Endothelial cell of umbilical vein (primary cell): ENCODE data around the gene SP140. TPM values are rescaled to one million over a fixed set of nuclear protein-coding genes. Genes with fewer than 3 reads are reported as not detected.

ENCODE experiments used
- BruUV-seq: library from RNA; stranded (reverse); fragments of 400-500 nt; replicated peaks from 2 replicates; lab custom pipeline; 2021; lab: Mats Ljungman, UMichigan
- CTCF ChIA-PET: fragments of 300-600, 350-600 bp; sonication (Branson Sonifier 250); formaldehyde crosslinking; loops from one replicate; lab custom pipeline; 2021; ENCODE audit warnings: antibody characterized with exemption, inconsistent platforms; lab: Charles Lee
- POLR2A ChIA-PET: fragments of 300-600, 350-600 bp; sonication (Branson Sonifier 250); formaldehyde crosslinking; loops from one replicate; lab custom pipeline; 2021; ENCODE audit warnings: antibody characterized with exemption, inconsistent platforms; lab: Charles Lee
- DNase-seq: peaks from one replicate; pipeline ENCODE4 v3.0.0-alpha.2; 2011; ENCODE audit warnings: low read depth, low spot score
- FAIRE-seq: peaks from 2 replicates; lab custom pipeline; 2011; peaks lifted over from hg19 to GRCh38; lab: Jason Lieb, UNC
- H2AFZ ChIP-seq: 2 replicates; pipeline ENCODE4 v1.6.0; 2012; ENCODE audit warnings: low read depth, low read length, control low read depth, inconsistent platforms
- H3K27ac ChIP-seq: 2 replicates; pipeline ENCODE4 v1.5.1; 2011; ENCODE audit warnings: low read depth, mild to moderate bottlenecking, control low read depth, low read length, moderate library complexity; ENCODE audit not compliant: insufficient read depth
- H3K27me3 ChIP-seq, 2 experiments: 2 replicates each; pipeline versions ENCODE4 v1.6.0 to v1.6.1; 2011; ENCODE audit warnings: low read length in 2 of 2, mixed read lengths in 1 of 2; ENCODE audit not compliant: control insufficient read depth in 2 of 2, insufficient read depth in 2 of 2
- H3K36me3 ChIP-seq, 2 experiments: 2 replicates in 1 of 2; 3 replicates in 1 of 2; pipeline ENCODE4 v1.5.1; 2011; ENCODE audit warnings: low read length in 2 of 2, mild to moderate bottlenecking in 1 of 2, moderate library complexity in 1 of 2; ENCODE audit not compliant: control insufficient read depth in 2 of 2, insufficient read depth in 2 of 2; ENCODE audit errors: extremely low read depth in 1 of 2
- H3K4me1 ChIP-seq: 3 replicates; pipeline ENCODE4 v1.5.1; 2011; ENCODE audit warnings: mild to moderate bottlenecking, low read length; ENCODE audit not compliant: control insufficient read depth, insufficient read depth; ENCODE audit errors: extremely low read depth
- H3K4me2 ChIP-seq: 2 replicates; pipeline ENCODE4 v1.6.1; 2011; ENCODE audit warnings: low read length, control low read depth, mixed read lengths; ENCODE audit not compliant: insufficient read depth
- H3K4me3 ChIP-seq, 3 experiments: fragments of 200-600 bp in 1 of 3; sonication (generic), shearing (Covaris generic) in 1 of 3; replicated peaks in 1 of 3; 2 replicates each; pipeline ENCODE4 v1.5.1; 2011 to 2016; ENCODE audit warnings: control low read depth in 3 of 3, low read length in 3 of 3, mild to moderate bottlenecking in 2 of 3, inconsistent platforms in 1 of 3, low read depth in 1 of 3, moderate library complexity in 1 of 3; ENCODE audit not compliant: insufficient read depth in 1 of 3
- H3K79me2 ChIP-seq: 2 replicates; pipeline ENCODE4 v1.6.0; 2012; ENCODE audit warnings: low read length, inconsistent platforms; ENCODE audit not compliant: control insufficient read depth, insufficient read depth
- H3K9ac ChIP-seq: replicated peaks from 2 replicates; pipeline ENCODE3; 2011; ENCODE audit warnings: low read length, control low read depth; ENCODE audit not compliant: insufficient read depth; ENCODE audit errors: extremely low read depth
- H3K9me1 ChIP-seq: replicated peaks from 3 replicates; pipeline ENCODE4 v1.6.0; 2011; ENCODE audit warnings: mild to moderate bottlenecking, low read length; ENCODE audit not compliant: control insufficient read depth, insufficient read depth; ENCODE audit errors: extremely low read depth
- H3K9me3 ChIP-seq: replicated peaks from 2 replicates; pipeline ENCODE4 v1.5.1; 2012; ENCODE audit warnings: low read length, inconsistent platforms; ENCODE audit not compliant: control insufficient read depth, insufficient read depth
- H4K20me1 ChIP-seq: replicated peaks from 2 replicates; pipeline ENCODE3; 2011; ENCODE audit warnings: mild to moderate bottlenecking, low read length; ENCODE audit not compliant: control insufficient read depth, insufficient read depth; ENCODE audit errors: extremely low read depth
- EZH2 ChIP-seq: IDR thresholded peaks from 2 replicates; pipeline ENCODE4 v1.6.1; 2012; ENCODE audit warnings: borderline replicate concordance, low read depth, mild to moderate bottlenecking, moderate library complexity, low read length, inconsistent platforms; ENCODE audit not compliant: severe bottlenecking
- FOS ChIP-seq: IDR thresholded peaks from 2 replicates; pipeline ENCODE4 v1.6.1; 2011; ENCODE audit warnings: mild to moderate bottlenecking, low read length, moderate library complexity, borderline replicate concordance; ENCODE audit not compliant: insufficient read depth
- GATA2 ChIP-seq: IDR thresholded peaks from 2 replicates; pipeline ENCODE4 v1.7.0; 2011; ENCODE audit warnings: low read depth, mild to moderate bottlenecking, moderate library complexity, mixed read lengths, low read length; ENCODE audit not compliant: insufficient read length, insufficient read depth
- JUN ChIP-seq: IDR thresholded peaks from 2 replicates; pipeline ENCODE4 v1.6.1; 2011; ENCODE audit warnings: borderline replicate concordance, low read depth; ENCODE audit not compliant: insufficient read length, insufficient read depth
- MAX ChIP-seq: IDR thresholded peaks from 2 replicates; pipeline ENCODE4 v1.6.1; 2011; ENCODE audit not compliant: insufficient read depth, insufficient read length
- MYC ChIP-seq: IDR thresholded peaks from one replicate; pipeline ENCODE4 v1.6.1; 2011; ENCODE audit warnings: mild to moderate bottlenecking, low read depth, low read length
- POLR2A ChIP-seq: IDR thresholded peaks from 2 replicates; pipeline ENCODE4 v1.6.1; 2012; ENCODE audit warnings: low read depth, mild to moderate bottlenecking, control low read depth, low read length
- POLR2AphosphoS5 ChIP-seq: IDR thresholded peaks from 2 replicates; pipeline ENCODE4 v1.6.1; 2012; ENCODE audit warnings: low read depth, mild to moderate bottlenecking, control low read depth, low read length, moderate library complexity; ENCODE audit not compliant: insufficient read depth
- dilution Hi-C: fragments of 300-500 bp; cut with MboI; formaldehyde crosslinking; loops from one replicate; pipeline ENCODE4 v1.15.0; 2019; ENCODE audit warnings: low sequenced_read_pairs; ENCODE audit not compliant: extremely low pct_ligation_motif_present
- intact Hi-C: fragments of 100-400 bp; cut with micrococcal nuclease; formaldehyde crosslinking; loops from one replicate; pipeline ENCODE4 v1.10.0; 2022
- polyA plus RNA-seq, 4 experiments: library from polyadenylated mRNA; depleted of rRNA in 3 of 4; stranded (reverse) in 3 of 4; unstranded in 1 of 4; fragments of >200 nt; gene quantifications; 2 replicates each; pipeline versions ENCODE4 v1.2.1 to v1.2.3, GENCODE V29; 2011 to 2012; ENCODE audit warnings: missing spikeins in 1 of 4
- total RNA-seq: library from RNA; stranded (reverse); gene quantifications from 2 replicates; pipeline ENCODE4 v1.2.3, GENCODE V29; 2021
- TF ChIP-seq, protein P1 (sequence below), 2 donors: IDR thresholded peaks; 1 replicate in 1 of 2; 2 replicates in 1 of 2; pipeline ENCODE4 v1.5.1; 2011; ENCODE audit warnings: low read length in 2 of 2, mild to moderate bottlenecking in 2 of 2, moderate library complexity in 2 of 2, control low read depth in 1 of 2, inconsistent platforms in 1 of 2, low read depth in 1 of 2; ENCODE audit not compliant: insufficient read depth in 1 of 2; ENCODE audit errors: extremely low read depth in 1 of 2

The SP140 gene
- total and polyA plus RNA-seq, 2 donors (not counting 3 experiments of a cell fraction or from before 2014, with no cell fraction given), result not detected

- no peak overlapping the region for H2AFZ ChIP-seq
- FAIRE-seq, result no peak
- ChIA-PET CTCF (no interaction called here), POLR2A (no interaction called here)
- no peaks in the 10 kb centered on the region for H3K4me1 ChIP-seq
- H3K9me1 ChIP-seq, result no peaks in the 10 kb centered on the region
- no peaks in the 10 kb centered on the region for H3K79me2 ChIP-seq
- H3K4me3 ChIP-seq, result no peak overlapping the region
- no peaks in the 10 kb centered on the region for H3K9me3 ChIP-seq
- peaks cover 0 to 4% of the 10 kb centered on the region in 2 experiments for H3K27me3 ChIP-seq
- H3K27ac ChIP-seq, result no peak overlapping the region
- no TSS peak for BruUV-seq
- H3K9ac ChIP-seq, result no peak overlapping the region
- no peak for DNase-seq
- H3K36me3 ChIP-seq, result no peaks in the 10 kb centered on the region
- H4K20me1 ChIP-seq, result no peaks in the 10 kb centered on the region
- dilution Hi-C loops, result no loop called here
- H3K4me2 ChIP-seq, result no peak overlapping the region
- intact Hi-C loops, result no loop called here
- TF ChIP-seq, protein P1, sequence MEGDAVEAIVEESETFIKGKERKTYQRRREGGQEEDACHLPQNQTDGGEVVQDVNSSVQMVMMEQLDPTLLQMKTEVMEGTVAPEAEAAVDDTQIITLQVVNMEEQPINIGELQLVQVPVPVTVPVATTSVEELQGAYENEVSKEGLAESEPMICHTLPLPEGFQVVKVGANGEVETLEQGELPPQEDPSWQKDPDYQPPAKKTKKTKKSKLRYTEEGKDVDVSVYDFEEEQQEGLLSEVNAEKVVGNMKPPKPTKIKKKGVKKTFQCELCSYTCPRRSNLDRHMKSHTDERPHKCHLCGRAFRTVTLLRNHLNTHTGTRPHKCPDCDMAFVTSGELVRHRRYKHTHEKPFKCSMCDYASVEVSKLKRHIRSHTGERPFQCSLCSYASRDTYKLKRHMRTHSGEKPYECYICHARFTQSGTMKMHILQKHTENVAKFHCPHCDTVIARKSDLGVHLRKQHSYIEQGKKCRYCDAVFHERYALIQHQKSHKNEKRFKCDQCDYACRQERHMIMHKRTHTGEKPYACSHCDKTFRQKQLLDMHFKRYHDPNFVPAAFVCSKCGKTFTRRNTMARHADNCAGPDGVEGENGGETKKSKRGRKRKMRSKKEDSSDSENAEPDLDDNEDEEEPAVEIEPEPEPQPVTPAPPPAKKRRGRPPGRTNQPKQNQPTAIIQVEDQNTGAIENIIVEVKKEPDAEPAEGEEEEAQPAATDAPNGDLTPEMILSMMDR (IDR thresholded peaks at IDR 0.05; ENCODE audit: extremely low read depth in 1 of 2, insufficient read depth in 1 of 2, low read depth in 1 of 2, low read length in 2 of 2), result no peak
- TF ChIP-seq MYC, result no peak
- TF ChIP-seq POLR2AphosphoS5, result no peak
- no peak for TF ChIP-seq MAX
- TF ChIP-seq GATA2, result no peak
- TF ChIP-seq EZH2, result no peak
- TF ChIP-seq JUN, result no peak
- no peak for TF ChIP-seq POLR2A
- TF ChIP-seq FOS, result no peak
Measured at GRCh38 chr2:230296917-230297316, 71.4 kb downstream of the SP140 start.
